ENCODE data around the gene CARS1.

- TF ChIP-seq, protein P1, sequence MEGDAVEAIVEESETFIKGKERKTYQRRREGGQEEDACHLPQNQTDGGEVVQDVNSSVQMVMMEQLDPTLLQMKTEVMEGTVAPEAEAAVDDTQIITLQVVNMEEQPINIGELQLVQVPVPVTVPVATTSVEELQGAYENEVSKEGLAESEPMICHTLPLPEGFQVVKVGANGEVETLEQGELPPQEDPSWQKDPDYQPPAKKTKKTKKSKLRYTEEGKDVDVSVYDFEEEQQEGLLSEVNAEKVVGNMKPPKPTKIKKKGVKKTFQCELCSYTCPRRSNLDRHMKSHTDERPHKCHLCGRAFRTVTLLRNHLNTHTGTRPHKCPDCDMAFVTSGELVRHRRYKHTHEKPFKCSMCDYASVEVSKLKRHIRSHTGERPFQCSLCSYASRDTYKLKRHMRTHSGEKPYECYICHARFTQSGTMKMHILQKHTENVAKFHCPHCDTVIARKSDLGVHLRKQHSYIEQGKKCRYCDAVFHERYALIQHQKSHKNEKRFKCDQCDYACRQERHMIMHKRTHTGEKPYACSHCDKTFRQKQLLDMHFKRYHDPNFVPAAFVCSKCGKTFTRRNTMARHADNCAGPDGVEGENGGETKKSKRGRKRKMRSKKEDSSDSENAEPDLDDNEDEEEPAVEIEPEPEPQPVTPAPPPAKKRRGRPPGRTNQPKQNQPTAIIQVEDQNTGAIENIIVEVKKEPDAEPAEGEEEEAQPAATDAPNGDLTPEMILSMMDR (IDR thresholded peaks at IDR 0.05): no peak
- TF ChIP-seq EZH2 (IDR thresholded peaks at IDR 0.05; ENCODE audit: borderline replicate concordance, insufficient read depth, low read depth, low read length, poor library complexity, severe bottlenecking): no peak
These were observed 47.2 kb downstream of the CARS1 start for GRCh38 chr11:3010004-3010403.

Measured in B cell (primary cell).